SK-N-SH treated with all-trans-retinoic acid at 6 μM for 48 hours (cell line): Measurements from ENCODE around the gene TTC39C.

Experiments used
- CSDC2 ChIP-seq: fragments of 250-450 bp; sonication (Bioruptor Pico); IDR thresholded peaks from 2 replicates; pipeline ENCODE4 v1.5.0; 2020; ENCODE audit warnings: mild to moderate bottlenecking, moderate library complexity
- SNAI2 ChIP-seq: fragments of 250-450 bp; sonication (Bioruptor Pico); IDR thresholded peaks from 2 replicates; pipeline ENCODE4 v1.5.0; 2020; ENCODE audit warnings: mild to moderate bottlenecking, moderate library complexity
- TOX ChIP-seq: fragments of 250-450 bp; sonication (Bioruptor Pico); IDR thresholded peaks from 2 replicates; pipeline ENCODE4 v1.8.0; 2021; ENCODE audit warnings: mild to moderate bottlenecking, moderate library complexity, borderline replicate concordance

DNA sequence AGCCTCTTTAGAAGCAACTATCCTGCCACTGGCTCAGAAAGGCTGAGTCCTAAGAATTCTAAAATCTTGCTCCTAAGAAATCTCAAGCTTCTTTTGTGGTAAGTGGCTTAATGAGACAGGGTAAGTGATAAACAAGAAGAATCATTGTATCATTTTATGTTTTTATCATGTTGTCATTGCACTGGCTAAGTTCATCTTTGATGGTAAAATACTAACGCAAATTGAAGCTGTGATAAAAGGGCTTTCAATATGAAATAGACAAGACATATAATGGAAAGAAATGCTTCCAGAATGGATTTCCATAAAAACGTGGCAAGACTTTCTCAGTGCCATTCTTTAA, 21.6 kb upstream of the TTC39C start:
- no peak for TF ChIP-seq SNAI2 (CRISPR knock-in tag)
- no peak for TF ChIP-seq CSDC2 (CRISPR knock-in tag)
- TF ChIP-seq TOX (CRISPR knock-in tag) = no peak
